ENCODE data around the gene TEKT5. TPM values are rescaled to one million over a fixed set of nuclear protein-coding genes. Genes with fewer than 3 reads are reported as not detected.

The TEKT5 gene
- total RNA-seq, 6 experiments from 2014 or later: 0.20 to 1.3 (median 0.69) TPM; not detected in 2

DNA sequence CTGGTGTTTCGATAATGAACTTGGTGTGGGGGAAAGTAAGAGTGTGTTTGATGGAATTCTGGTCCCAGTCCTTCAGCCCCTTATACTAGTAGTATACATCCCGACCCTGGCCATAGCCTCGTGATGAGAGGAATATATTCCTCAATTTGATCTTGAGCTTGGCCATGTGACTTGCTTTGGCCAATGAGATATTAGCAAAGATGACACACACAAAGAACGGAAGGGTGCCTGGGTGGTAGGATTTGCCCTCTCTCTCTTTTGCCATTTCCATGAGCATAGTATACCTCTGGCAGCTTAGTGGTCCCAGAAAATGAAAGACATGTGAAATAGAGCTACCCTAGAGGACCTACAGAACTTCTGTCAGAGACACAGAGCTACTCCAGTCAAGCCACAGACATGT, 111.5 kb downstream of the TEKT5 start:
- intact Hi-C loops (cut with DNase I): no loop called here
- Histone ChIP-seq H3K27ac (no peak overlapping the region), H3K36me3 (no peaks in the 10 kb centered on the region), H3K4me1 (no peaks in the 10 kb centered on the region), H3K4me3 (no peak overlapping the region), H3K9me3 (no peaks in the 10 kb centered on the region), H3K27me3 (no peaks in the 10 kb centered on the region)
- DNase-seq: no peak
- 75% methylated on average over 4 of the region's 4 CpGs for WGBS (ENCODE audit: insufficient coverage, low coverage, low lambda C conversion rate, missing lambda C conversion rate)
- TF ChIP-seq POLR2A (IDR thresholded peaks at IDR 0.05): no peak
- TF ChIP-seq, protein P1, sequence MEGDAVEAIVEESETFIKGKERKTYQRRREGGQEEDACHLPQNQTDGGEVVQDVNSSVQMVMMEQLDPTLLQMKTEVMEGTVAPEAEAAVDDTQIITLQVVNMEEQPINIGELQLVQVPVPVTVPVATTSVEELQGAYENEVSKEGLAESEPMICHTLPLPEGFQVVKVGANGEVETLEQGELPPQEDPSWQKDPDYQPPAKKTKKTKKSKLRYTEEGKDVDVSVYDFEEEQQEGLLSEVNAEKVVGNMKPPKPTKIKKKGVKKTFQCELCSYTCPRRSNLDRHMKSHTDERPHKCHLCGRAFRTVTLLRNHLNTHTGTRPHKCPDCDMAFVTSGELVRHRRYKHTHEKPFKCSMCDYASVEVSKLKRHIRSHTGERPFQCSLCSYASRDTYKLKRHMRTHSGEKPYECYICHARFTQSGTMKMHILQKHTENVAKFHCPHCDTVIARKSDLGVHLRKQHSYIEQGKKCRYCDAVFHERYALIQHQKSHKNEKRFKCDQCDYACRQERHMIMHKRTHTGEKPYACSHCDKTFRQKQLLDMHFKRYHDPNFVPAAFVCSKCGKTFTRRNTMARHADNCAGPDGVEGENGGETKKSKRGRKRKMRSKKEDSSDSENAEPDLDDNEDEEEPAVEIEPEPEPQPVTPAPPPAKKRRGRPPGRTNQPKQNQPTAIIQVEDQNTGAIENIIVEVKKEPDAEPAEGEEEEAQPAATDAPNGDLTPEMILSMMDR (IDR thresholded peaks at IDR 0.05): no peak
- ATAC-seq: no peak

DNA sequence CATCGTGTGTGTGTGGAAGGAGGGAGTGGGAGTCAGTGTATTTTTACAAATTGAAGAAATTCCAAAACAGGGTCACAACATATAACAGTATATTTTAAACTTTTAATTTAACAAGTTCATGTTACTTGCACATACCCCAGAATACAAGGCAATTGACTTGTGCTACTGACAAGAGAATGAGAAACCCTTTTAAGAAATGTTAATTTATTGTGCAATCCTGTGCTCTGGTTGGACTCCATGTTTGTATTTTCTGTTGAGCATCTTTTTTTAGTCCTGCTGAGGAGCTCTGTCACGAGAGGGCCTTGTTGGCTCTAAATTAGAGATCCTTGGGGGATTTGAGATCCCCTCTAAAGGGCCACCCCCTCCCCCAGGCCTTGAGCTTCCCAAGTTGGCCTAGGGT, 113.2 kb downstream of the TEKT5 start:
- 45% methylated on average over 2 of the region's 2 CpGs for WGBS (ENCODE audit: insufficient coverage, low coverage, low lambda C conversion rate, missing lambda C conversion rate)
- TF ChIP-seq, protein P1 (IDR thresholded peaks at IDR 0.05): no peak
- TF ChIP-seq POLR2A (IDR thresholded peaks at IDR 0.05): no peak
- H3K4me1 ChIP-seq: no peaks in the 10 kb centered on the region
- no peaks in the 10 kb centered on the region for H3K36me3 ChIP-seq
- no peaks in the 10 kb centered on the region for H3K27me3 ChIP-seq
- H3K4me3 ChIP-seq: no peak overlapping the region
- no peak overlapping the region for H3K27ac ChIP-seq
- H3K9me3 ChIP-seq: no peaks in the 10 kb centered on the region
- intact Hi-C loops (cut with DNase I): no loop called here
- no peak for DNase-seq
- ATAC-seq: no peak

DNA sequence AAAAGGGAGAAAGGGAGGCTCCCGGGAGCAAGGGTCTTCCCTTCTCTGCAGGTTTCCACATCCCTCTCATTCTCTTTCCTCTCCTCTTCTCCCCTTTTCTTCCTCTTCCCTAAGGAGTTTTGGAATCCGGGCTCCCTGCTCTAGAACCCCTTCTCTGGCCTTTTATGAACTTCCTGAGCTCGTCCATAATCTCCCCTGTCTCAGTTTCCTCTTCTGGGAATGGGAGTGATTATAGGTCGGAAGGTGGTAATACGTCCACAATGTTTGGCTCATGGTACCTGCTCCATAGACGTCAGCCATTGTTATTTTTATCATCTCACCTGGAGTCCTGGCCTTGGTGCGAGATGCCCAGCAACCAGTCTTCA, 113.9 kb downstream of the TEKT5 start:
- ATAC-seq: no peak

DNA sequence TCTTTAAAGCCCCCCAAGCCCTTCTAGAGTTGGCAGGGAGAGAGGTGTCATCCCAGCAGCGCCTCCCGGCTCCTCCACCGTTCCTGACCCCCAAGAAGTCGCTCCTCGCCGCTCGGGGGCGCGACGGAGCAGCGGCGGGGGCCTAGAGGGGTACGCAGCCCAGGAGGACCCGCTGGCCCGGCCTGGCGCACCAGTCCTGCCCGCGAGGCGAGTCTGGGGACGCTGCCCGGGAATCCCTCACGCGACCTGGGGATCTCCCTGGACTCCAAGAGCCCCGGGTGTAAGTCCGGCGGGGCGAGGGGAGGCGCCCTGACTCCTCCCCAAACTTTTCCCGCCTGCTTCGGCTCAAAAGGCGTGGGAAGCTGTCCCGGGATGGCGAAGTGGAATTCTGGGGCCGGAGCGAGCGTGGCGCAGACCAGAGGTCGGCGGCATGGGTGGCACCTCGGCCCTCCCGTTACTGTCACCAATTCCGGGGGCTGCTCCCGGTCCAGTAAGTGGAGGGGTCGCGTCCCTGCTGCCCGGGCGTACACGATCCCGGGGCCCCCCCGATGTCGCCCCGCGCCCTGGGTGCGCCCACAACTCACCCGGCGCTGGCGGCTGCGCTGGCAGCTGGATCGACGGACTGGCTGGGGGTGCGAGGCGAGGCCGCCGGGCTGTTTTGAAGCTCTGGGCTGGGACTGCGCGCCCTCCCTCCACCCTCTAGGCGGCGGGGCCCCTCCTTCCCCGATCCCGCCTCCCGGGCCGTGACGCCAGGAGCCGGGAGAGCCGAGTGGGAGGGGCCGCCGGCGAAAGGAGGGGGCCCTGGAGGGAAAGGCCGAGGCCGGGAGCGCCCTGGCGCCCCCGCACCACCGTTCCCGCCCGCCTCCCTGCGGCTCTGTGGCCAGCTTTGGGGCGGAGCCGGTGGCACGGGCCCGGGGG, 114.5 kb downstream of the TEKT5 start, which contains the start of gene EMP2:
TSS of gene EMP2 (minus strand) at position 634 of the 918 bp plus-strand sequence. CDS start 32,981 bp downstream, outside the sequence.
- peak within 1 kb of the TSS; percentile 67 to 74 (median 74) for H3K27ac ChIP-seq
- peak; percentile 76 for TF ChIP-seq POLR2A (IDR thresholded peaks at IDR 0.05)
- TF ChIP-seq, protein P1 (IDR thresholded peaks at IDR 0.05): peak; percentile 40 to 58 (median 42)
- H3K9me3 ChIP-seq: no peaks in the 10 kb centered on the region
- DNase-seq: peak; percentile 85 to 87 (median 86)
- H3K4me3 ChIP-seq: peak within 1 kb of the TSS; percentile 79 to 96 (median 84)
- H3K27me3 ChIP-seq: no peaks in the 10 kb centered on the region
- H3K4me1 ChIP-seq: peaks cover 0 to 3% (median 0%) of the 10 kb centered on the region in 4 donors
- H3K36me3 ChIP-seq: no peaks in the 10 kb centered on the region
- ATAC-seq: peak; percentile 94 to 97 (median 96)
- intact Hi-C loops (cut with DNase I): no loop called here
- 4% methylated on average over 4 of the region's 91 CpGs for WGBS (ENCODE audit: insufficient coverage, low coverage, low lambda C conversion rate, missing lambda C conversion rate)

More for the DNA sequence above, 113.9 kb downstream of the TEKT5 start:
- intact Hi-C loops (cut with DNase I): no loop called here
- Histone ChIP-seq H3K27me3 (no peaks in the 10 kb centered on the region), H3K4me1 (no peaks in the 10 kb centered on the region), H3K9me3 (no peaks in the 10 kb centered on the region), H3K4me3 (peak overlapping the region; percentile 79 to 96 (median 84)), H3K27ac (peak overlapping the region; percentile 67 to 74 (median 74)), H3K36me3 (no peaks in the 10 kb centered on the region)
- TF ChIP-seq, protein P1 (IDR thresholded peaks at IDR 0.05): no peak
- DNase-seq: no peak
- 14% methylated on average over 6 of the region's 7 CpGs for WGBS (ENCODE audit: insufficient coverage, low coverage, low lambda C conversion rate, missing lambda C conversion rate)

All from right lobe of liver (tissue), 6 donors.